Kasumi-1 (cell line): Measurements from ENCODE around the gene RERG.
"Not testable (repeated sequence)": the region's sequence is repeated elsewhere in the genome, so short reads cannot be mapped to it uniquely, and the experiment has no call there.

Experiments
- DNase-seq, 2 experiments: peaks; one replicate each; lab custom pipeline; 2025; lab: John Stamatoyannopoulos, UW

RERG gene

GRCh38 chr12:15143467-15143866 lies 77.8 kb downstream of the RERG start:
- no peak for DNase-seq

GRCh38 chr12:15142711-15143110 lies 78.5 kb downstream of the RERG start:
- no peak for DNase-seq

GRCh38 chr12:15131431-15131830 lies 89.8 kb downstream of the RERG start:
- no peak for DNase-seq

GRCh38 chr12:15130541-15130940 lies 90.7 kb downstream of the RERG start:
- no peak for DNase-seq

- no peak for DNase-seq
These were observed 97.8 kb downstream of the RERG start for GRCh38 chr12:15123401-15123800.

- DNase-seq = no peak
These were observed 98.9 kb downstream of the RERG start for GRCh38 chr12:15122344-15122743.

GRCh38 chr12:15118955-15119354 lies 102.3 kb downstream of the RERG start:
- no peak for DNase-seq

- no peak for DNase-seq
These were observed 104.2 kb downstream of the RERG start for GRCh38 chr12:15116983-15117382.

- no peak for DNase-seq
These were observed 105.1 kb downstream of the RERG start for GRCh38 chr12:15116086-15116485.

GRCh38 chr12:15115434-15115833 lies 105.8 kb downstream of the RERG start:
- DNase-seq = no peak

- no peak for DNase-seq
These were observed 106.7 kb downstream of the RERG start for GRCh38 chr12:15114501-15114900.

- no peak for DNase-seq
These were observed 128.4 kb downstream of the RERG start for GRCh38 chr12:15092826-15093225.

- DNase-seq = no peak
These were observed 130.8 kb downstream of the RERG start for GRCh38 chr12:15090441-15090840.

GRCh38 chr12:15088105-15088504 lies 133.1 kb downstream of the RERG start:
- no peak for DNase-seq

GRCh38 chr12:15077751-15078150 lies 143.5 kb downstream of the RERG start:
- DNase-seq = not testable (repeated sequence)

GRCh38 chr12:15074351-15074750 lies 146.9 kb downstream of the RERG start:
- DNase-seq = no peak

GRCh38 chr12:15059123-15059522 lies 162.1 kb downstream of the RERG start:
- no peak for DNase-seq
